Hematopoietic multipotent progenitor cell treated with erythropoietin and hydrocortisone succinate and interleukin-3 and kit ligand, for 15 days (in vitro differentiated cells): ENCODE data around the gene IARS1.
A peak's percentile ranks its signal among the peaks of the same experiment; 100 is the strongest.

Experiments
- DNase-seq: peaks from one replicate; pipeline ENCODE4 v3.0.0-alpha.2; 2015; ENCODE audit warnings: low spot score

IARS1 gene

GRCh38 chr9:92293452-92294296 lies at the start of gene IARS1:
TSS of gene IARS1 (minus strand) at chr9:92293697. CDS start at chr9:92289419, 4,278 bp downstream.
- DNase-seq: peak; percentile 97

DNA sequence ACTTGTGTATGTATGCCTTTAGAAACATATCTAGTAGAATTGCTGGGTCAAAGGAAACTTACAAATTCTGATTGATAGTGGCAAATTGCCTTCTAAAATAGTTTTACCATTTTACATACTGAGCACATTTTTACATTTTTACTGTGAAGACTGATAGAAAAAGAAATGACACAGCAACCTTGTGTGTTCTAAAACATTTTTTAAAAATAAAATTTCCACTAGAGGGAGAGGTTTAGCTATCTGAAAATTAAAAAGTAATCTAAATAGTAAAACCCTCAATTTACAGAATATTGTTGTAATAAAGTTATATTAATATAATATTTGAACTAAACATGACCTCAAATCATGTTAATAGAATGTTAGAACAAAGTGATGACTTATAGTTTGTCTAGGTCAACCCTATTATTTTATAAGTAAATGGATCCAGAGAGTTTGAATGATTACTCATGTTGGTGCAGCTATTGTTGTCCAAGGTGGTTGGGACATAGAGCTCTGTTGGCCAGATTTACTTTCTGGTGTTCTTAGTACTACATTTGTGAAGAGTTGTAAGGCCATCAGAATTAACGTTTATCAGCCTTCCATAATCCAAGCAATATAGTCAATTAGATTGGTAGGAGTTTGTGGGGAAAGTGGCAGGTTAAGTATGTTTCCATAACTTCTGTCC lies 49.5 kb upstream of the IARS1 start:
- no peak for DNase-seq

DNA sequence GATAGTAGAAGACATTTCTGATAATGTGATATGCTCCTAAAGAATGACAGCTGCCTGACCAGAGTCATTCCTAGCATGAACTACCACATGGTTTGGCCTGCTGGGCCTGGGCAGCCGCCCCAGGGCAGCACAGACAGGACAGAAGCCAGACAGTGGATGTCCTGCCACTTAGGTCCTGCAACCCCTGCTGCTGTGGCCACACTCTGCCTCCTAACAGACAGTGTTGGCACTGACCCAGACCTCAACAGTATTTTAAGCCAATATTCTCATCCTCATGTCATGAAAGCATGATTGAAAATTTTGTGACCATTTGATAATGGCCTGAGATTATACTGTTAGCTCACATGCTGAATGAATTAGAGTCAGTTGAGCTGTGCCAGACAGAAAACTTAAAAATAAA lies 48.1 kb upstream of the IARS1 start:
- DNase-seq: no peak

GRCh38 chr9:92333282-92333634 lies 39.8 kb upstream of the IARS1 start:
- no peak for DNase-seq

- no peak for DNase-seq
Measured at GRCh38 chr9:92332577-92333281, 39.2 kb upstream of the IARS1 start.

GRCh38 chr9:92328225-92328624 lies 34.7 kb upstream of the IARS1 start:
- no peak for DNase-seq

GRCh38 chr9:92327283-92327850 lies 33.9 kb upstream of the IARS1 start:
- DNase-seq: no peak

DNA sequence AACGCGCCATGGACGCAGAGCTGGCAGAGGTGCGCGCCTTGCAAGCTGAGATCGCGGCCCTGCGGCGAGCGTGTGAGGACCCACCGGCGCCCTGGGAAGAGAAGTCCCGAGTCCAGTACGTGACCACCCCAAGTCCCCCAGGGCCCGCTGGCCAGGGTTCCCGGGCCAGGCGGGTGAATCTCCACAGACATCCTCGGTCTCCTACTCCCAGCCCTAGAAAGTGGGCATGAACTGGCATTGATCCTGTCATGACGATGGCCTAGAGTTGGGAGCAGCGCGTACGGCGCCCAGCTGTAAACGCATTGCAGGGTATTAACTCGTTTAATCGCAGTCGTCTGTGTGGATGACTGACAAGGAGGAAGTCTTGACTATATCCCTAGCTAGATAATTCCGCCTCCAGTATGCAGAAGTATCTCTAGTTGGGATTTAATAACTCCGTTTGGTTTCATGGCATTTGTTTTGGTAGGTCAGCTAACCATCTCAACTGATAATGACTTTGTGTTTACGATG lies 32.5 kb upstream of the IARS1 start:
- no peak for DNase-seq

DNA sequence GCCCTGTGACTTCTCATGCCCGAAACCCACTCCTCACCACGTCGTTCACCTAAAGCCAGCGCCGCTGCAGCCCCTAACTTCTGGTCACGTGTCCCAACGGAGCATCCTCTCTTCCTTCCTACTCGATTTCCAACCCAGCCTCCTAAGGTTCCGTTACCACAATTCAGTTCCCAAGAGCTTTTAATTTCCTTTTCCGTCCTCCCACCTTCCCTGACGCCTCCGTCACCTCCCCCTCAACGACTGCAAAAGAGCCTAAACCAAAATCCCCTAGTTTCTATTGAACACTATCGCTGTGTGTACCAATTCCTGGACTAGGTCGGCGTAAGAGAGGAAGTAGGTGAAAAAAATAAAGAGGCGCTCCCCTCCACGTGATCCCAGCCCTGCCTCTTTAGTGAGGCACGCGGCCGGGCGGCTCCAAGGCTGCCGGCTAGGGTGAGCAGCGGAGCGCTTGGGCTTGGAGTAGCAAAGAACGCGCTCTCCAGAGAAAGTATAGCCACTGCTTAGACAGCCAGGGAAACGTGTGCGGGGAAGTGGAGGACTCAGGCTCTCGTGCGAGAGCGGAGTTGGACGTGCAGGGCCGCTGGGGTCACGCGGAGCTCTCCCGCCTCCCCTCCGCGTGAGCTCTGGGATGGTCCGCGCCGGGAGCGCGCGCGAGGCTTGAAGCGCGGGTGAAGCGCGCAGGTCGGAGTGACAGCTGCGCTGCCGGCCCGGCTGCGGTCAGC lies 31.9 kb upstream of the IARS1 start, which contains the start of the genes CENPP and NOL8:
TSS of gene CENPP (plus strand) at position 685 of the 722 bp plus-strand sequence.
TSS of gene NOL8 (minus strand) at position 82 of the 722 bp plus-strand sequence. CDS start 1,189 bp downstream, outside the sequence.
- DNase-seq: peak; percentile 91

DNA sequence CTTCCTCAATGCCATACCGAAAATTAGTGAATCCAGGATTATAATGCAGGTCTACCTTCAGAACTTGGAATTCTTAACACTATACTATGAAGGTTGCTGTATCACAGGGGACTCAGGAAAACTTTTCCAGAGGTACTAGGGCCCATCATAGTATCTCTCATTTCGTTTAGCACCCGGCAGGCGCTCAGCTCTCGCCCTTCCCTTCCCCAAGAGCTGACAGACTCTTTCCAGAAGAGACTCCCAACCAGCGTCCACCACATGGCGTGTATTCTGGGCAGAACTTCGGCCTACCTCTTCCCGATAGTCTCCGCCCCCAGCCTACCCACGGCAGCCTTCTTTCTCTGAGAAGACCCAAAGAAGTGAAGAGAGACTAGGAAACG lies 31.4 kb upstream of the IARS1 start:
- DNase-seq: no peak

- DNase-seq: no peak
Measured at GRCh38 chr9:92324431-92324830, 30.9 kb upstream of the IARS1 start.

- no peak for DNase-seq
Measured at GRCh38 chr9:92315456-92315855, 22.0 kb upstream of the IARS1 start.

- DNase-seq: no peak
Measured at GRCh38 chr9:92313624-92314012, 20.1 kb upstream of the IARS1 start.

DNA sequence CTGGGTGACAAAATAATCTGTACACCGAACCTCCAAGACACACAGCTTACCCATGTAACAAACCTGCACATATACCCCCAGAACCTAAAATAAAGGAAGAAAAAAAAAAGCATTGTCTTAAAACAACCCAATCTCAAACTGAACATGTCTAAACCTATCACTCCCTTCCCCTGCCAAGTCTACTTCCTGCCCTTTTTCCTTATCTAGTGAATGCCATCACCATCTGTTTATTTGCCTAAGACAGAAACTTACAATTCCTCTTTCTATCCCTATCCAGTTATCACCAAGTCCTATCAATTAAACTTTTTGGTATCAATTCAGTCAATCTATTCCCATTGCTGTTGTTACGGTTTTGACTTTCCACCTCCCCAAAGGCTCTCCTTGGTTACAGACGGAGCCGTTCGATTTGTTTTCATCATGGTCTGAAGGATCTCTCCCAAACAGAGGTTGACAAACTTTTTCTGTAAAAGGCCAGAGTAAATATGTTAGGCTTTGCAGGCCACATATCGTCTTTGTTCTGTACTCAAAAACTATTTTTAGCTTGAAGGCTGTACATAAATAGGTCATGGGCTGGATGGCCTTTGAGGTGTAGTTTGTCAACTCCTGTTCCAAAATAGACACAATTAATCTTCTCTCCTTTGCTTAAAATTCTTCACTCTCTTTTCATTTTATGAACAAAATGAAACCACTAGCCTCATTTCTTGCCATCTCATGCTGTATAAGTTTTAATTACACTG lies 19.6 kb upstream of the IARS1 start:
- DNase-seq: no peak

GRCh38 chr9:92310562-92310961 lies 17.1 kb upstream of the IARS1 start:
- no peak for DNase-seq

GRCh38 chr9:92308893-92309292 lies 15.4 kb upstream of the IARS1 start:
- DNase-seq: no peak

DNA sequence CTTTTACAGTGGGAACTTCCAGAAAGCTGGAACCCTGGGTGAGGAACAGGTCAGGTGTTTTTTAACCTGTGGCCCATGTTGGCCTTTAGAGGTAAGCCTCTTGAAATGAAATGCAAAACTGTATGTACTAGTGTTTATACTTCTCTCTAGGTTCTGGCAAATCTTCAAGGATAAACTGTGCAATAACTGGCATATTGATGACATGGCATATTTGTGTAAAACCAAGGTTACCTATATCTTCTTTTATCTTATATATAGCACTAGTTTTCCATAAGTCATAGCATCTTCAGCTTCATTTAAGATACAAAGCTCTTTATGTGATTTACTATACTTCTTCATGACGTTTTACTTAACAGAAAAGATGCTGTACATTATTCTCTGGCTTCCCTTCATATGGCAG lies 7.4 kb upstream of the IARS1 start:
- no peak for DNase-seq

GRCh38 chr9:92299116-92299515 lies 5.6 kb upstream of the IARS1 start:
- no peak for DNase-seq

GRCh38 chr9:92298036-92298435 lies 4.5 kb upstream of the IARS1 start:
- DNase-seq: no peak

GRCh38 chr9:92297611-92298010 lies 4.1 kb upstream of the IARS1 start:
- no peak for DNase-seq

DNA sequence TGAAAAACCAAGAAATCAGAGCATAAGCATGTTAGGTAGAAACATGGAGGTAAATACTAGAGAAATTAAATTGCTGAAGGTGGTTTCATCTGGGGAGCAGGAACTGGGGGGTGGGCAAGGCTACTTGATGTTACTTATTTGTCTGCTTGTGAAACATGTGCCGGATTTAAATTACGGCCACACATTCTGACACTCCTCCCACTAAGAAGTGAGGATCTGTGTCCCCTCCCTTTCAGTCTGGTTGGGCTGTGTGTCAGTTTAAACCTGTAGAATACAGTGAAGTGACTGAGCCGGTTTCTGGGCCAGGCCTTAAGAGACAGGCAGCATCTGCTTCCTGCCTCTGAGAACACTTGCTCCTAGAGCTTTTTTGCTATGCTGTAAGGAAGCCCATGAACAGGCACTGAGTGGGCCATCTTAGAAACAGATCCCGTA lies 2.3 kb upstream of the IARS1 start:
- peak; percentile 43 for DNase-seq
